GM20000 (cell line): ENCODE data around the gene ARHGAP44.
A peak's percentile ranks its signal among the peaks of the same experiment; 100 is the strongest.

ENCODE experiments used
- DNase-seq: peaks from one replicate; pipeline ENCODE4 v3.0.0; 2012; ENCODE audit warnings: low spot score
- TF ChIP-seq, protein P1 (sequence below): IDR thresholded peaks from 2 replicates; pipeline ENCODE4 v1.5.1; 2012; ENCODE audit warnings: mild to moderate bottlenecking, control low read depth; ENCODE audit errors: extremely low read depth, missing control alignments

ARHGAP44 gene

DNA sequence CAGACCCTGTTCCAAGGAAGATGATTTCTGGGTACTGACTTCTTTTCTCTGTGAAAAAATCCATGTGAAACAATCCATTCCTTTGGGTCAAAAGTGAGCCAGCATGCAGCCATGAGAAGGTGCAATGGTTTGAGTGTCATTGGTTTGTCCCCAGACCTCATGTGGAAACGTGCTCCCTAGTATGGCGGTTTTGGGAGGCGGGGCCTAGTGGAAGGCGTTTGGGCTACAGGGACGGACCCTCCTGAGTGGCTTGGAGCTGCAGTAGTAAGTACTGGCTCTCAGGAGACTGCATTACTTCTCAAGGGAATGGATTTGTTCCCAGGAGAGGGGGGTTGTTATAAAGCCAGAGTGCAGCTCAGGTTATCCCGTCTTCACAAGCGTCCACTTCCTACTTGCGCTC is 209.2 kb downstream of the ARHGAP44 start:
- TF ChIP-seq, protein P1, sequence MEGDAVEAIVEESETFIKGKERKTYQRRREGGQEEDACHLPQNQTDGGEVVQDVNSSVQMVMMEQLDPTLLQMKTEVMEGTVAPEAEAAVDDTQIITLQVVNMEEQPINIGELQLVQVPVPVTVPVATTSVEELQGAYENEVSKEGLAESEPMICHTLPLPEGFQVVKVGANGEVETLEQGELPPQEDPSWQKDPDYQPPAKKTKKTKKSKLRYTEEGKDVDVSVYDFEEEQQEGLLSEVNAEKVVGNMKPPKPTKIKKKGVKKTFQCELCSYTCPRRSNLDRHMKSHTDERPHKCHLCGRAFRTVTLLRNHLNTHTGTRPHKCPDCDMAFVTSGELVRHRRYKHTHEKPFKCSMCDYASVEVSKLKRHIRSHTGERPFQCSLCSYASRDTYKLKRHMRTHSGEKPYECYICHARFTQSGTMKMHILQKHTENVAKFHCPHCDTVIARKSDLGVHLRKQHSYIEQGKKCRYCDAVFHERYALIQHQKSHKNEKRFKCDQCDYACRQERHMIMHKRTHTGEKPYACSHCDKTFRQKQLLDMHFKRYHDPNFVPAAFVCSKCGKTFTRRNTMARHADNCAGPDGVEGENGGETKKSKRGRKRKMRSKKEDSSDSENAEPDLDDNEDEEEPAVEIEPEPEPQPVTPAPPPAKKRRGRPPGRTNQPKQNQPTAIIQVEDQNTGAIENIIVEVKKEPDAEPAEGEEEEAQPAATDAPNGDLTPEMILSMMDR, result no peak
- no peak for DNase-seq

DNA sequence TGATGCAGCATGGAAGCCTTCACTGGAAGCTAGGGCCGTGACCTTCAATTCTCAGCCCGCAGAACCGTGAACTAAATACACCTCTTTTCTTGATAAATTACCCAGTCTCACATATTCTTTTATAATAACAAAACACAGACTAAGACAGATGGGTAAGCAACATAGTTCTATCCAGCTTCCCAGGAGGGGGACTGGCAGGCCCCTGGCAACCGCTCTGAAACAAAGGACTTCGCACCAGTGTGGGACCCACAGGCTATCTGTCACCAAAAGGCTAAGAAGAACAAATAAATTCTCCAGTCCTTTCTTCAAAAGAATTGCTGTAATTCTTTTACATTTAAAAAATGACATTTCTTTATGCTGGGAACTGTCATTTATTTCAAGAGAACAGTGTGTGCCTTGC is 209.6 kb downstream of the ARHGAP44 start:
- DNase-seq, result no peak
- TF ChIP-seq, protein P1, result no peak

DNA sequence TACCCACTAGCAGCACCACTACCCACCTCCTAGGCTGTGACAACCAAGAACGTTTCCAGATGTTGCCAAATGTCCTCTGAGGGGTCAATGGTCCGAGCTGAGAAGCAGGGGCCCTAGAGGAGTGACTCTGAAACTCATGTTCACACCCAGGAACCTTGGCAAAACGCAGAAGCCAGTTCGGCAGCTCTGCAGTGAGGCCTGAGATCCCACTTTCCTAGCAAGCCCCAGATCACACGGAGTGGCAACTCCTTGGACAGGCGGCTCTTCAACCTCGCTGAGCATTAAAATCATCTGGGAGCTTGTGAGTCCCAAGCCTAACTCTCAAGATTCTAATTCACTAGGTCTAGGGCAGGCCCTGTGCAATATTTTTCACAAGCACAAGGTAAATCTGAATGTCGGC is 211.3 kb downstream of the ARHGAP44 start:
- DNase-seq, result no peak
- TF ChIP-seq, protein P1, result no peak

DNA sequence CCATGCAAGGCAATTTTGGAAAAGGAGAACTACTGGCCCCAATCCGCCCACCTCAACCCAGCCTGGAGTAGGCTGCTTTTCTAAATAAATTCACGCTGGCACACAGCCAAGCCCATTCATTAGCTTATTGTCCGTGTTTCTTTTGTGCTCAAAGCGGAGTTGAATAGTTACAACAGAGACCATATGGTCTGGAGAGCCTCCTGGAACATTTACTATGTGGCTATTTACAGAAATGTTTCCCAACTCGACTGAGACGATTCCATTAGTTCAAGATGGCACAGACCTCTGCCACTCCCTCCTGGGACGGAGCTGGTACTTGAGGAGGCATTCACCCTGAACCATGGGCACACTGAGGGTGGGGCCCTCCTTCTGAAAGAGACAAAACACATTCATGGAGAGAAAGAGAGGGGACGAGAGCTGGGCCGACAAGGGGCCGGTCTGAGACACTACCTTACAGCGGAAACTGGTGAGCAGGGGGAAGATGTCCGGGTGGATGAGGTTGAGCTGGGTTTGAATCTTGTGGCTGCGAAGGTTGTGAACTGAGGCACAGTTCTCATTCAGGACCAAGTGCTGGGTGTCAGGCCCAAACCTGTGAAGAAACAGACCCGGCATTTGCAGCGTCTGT is 212.8 kb downstream of the ARHGAP44 start:
- no peak for DNase-seq
- TF ChIP-seq, protein P1, result no peak

DNA sequence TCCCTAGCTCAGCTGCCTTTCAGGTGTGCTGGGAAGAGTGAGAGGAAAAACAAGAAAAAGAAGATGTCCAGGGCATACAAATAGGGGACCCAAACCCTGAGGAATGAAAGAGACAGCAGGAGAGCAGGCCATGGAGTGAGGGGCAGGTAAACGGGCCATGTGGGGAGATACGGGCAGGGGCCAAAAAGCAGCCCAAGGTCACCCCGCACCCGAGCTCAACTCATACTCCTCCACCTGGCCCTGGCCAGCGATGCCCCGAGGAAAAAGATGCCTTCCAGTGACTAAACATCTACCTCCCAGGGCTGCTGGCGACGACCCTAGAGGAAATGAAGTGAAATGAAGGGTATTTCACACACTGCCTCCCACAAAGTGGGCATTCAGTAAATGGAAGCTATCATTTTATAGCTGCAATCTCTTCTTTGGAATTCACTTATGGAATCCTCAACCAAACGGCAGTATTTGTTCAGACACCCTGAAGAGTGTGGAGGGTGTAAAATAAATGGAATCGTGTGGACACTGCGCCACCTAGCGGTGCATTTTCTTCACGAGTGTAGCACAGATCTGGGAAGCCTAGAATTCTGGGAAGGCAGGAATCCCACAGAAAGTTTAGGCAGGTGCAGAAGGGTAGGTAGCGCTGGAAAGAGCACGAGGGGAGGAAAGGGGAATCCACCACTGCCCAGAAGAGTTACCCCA is 213.6 kb downstream of the ARHGAP44 start:
- DNase-seq, result peak; percentile 59
- TF ChIP-seq, protein P1, result peak; percentile 72

DNA sequence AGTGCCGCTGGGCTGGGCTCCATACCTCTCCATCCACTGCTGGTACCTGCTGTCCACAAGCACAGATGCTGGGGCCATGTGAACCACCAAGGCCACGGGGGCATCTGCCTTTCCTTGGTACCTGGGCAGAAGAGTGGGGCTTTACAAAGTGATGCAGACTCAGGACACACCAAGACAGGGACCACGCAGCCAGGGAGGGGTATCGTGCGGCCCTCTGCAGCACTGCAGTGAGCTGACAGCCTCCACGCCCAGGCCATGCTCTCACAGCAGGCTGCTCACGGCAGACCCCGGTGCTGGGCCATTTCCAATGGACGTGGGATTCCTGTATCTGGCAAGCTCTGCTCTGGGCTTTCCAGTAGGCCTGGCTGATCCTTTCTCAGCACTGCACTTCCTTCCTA is 214.2 kb downstream of the ARHGAP44 start:
- TF ChIP-seq, protein P1, result no peak
- no peak for DNase-seq

DNA sequence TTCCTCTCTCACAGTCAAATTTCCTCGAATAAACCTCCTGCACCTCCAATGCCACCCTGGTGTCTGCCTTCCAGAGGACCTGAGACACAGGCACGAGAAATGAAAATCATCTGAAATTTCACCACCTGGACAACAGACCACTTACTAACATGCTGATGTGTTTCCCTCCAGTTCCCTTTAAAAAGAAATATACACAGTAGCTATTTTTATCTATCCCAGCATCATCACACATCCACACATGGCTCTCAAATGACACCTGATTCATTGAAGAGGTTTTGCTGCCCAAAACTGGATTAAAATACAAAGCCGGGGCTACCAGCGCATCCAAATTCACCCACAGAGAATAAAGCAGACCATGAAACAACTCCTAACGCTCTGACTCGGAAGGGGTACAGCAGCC is 214.6 kb downstream of the ARHGAP44 start:
- DNase-seq, result no peak
- TF ChIP-seq, protein P1, result no peak
